ENCODE data around the gene KIF21B.

DNA sequence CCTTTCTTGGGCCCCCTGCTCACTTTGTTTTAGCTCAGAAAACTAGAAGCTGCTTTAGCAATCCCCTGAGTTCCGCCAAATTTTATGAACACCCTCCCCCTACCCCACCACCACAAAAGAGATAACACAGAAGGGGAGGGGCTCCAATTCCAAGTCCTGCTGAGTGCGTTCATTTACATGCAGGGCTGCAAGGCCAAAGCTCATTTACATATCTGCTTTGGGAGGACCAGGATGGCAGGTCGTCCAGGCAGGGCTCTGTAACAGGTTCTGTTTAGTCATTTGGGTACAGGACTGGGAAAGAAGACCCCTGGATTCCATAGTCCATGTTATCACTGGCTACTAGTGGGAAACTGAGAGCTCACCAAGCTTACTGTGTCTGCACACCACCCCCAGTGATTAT, 35.9 kb upstream of the KIF21B start:
- TF ChIP-seq, protein P1, sequence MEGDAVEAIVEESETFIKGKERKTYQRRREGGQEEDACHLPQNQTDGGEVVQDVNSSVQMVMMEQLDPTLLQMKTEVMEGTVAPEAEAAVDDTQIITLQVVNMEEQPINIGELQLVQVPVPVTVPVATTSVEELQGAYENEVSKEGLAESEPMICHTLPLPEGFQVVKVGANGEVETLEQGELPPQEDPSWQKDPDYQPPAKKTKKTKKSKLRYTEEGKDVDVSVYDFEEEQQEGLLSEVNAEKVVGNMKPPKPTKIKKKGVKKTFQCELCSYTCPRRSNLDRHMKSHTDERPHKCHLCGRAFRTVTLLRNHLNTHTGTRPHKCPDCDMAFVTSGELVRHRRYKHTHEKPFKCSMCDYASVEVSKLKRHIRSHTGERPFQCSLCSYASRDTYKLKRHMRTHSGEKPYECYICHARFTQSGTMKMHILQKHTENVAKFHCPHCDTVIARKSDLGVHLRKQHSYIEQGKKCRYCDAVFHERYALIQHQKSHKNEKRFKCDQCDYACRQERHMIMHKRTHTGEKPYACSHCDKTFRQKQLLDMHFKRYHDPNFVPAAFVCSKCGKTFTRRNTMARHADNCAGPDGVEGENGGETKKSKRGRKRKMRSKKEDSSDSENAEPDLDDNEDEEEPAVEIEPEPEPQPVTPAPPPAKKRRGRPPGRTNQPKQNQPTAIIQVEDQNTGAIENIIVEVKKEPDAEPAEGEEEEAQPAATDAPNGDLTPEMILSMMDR (IDR thresholded peaks at IDR 0.05) = no peak
- TF ChIP-seq POLR2A (IDR thresholded peaks at IDR 0.05) = no peak

Data from uterus (tissue), 2 donors.